ENCODE data around the gene EDAR. TPM values are rescaled to one million over a fixed set of nuclear protein-coding genes. Genes with fewer than 3 reads are reported as not detected.

Gene EDAR
- total RNA-seq, 1 experiment from 2014 or later = 0.15 TPM

DNA sequence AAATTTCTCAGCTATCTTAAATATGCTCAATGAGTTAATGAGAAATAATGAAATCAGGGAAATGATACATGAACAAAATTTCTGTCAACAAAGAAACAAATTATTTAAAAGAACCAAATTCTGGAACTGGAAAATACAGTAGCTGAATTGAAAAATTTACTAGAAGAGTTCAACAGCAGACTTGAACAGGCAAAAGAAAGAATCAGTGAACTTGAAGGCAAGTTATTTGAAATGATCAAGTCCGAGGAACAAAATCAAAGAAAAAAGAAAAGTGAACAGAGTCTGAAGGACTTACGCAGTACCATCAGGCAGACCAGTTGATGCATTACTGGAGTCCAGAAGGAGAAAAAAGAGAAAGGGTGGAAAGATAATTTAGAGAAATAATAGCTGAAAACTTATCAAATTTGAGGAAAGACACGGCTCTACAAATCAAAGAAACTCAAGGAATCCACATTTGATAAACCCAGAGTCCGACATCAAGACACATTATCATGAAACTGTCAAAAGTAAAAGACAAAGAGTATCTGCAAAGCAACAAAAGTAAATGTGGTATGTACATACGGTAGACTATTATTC, 118.9 kb downstream of the EDAR start:
- no peak overlapping the region for H3K9ac ChIP-seq (ENCODE audit: low read length)
- ATAC-seq (no peak), DNase-seq (ENCODE audit: low read depth, low spot score) (no peak)
- no peak overlapping the region for H2AFZ ChIP-seq (ENCODE audit: low read depth, low read length, poor library complexity, severe bottlenecking)
- H3K27me3 ChIP-seq (ENCODE audit: insufficient read depth, low read length) = no peaks in the 10 kb centered on the region
- ChIA-PET RAD21 (ENCODE audit: low non-redundant PET in 1 of 2, low total read pairs in 2 of 2, uncharacterized antibody in 2 of 2, unreplicated experiment in 2 of 2) (no interaction called here), CTCF (no interaction called here), POLR2A (no interaction called here)
- TF ChIP-seq RAD21 (IDR thresholded peaks at IDR 0.05; ENCODE audit: low read depth) = no peak
- TF ChIP-seq SP1 (IDR thresholded peaks at IDR 0.05; ENCODE audit: low read depth) = no peak
- TF ChIP-seq ELF1 (IDR thresholded peaks at IDR 0.05; ENCODE audit: borderline replicate concordance, low read depth) = no peak
- no peak for TF ChIP-seq POLR2A (IDR thresholded peaks at IDR 0.05; ENCODE audit: borderline replicate concordance, extremely low read depth, insufficient read depth, insufficient read length)
- TF ChIP-seq EZH2phosphoT487 (IDR thresholded peaks at IDR 0.05; ENCODE audit: borderline replicate concordance) = no peak
- TF ChIP-seq EZH2 (IDR thresholded peaks at IDR 0.05) = no peak
- no peak for TF ChIP-seq EGR1 (IDR thresholded peaks at IDR 0.05; ENCODE audit: low read depth)
- TF ChIP-seq SIN3A (IDR thresholded peaks at IDR 0.05; ENCODE audit: low read depth) = no peak
- TF ChIP-seq, protein P1, sequence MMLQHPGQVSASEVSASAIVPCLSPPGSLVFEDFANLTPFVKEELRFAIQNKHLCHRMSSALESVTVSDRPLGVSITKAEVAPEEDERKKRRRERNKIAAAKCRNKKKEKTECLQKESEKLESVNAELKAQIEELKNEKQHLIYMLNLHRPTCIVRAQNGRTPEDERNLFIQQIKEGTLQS (IDR thresholded peaks at IDR 0.05) = no peak
- TF ChIP-seq, protein P2, sequence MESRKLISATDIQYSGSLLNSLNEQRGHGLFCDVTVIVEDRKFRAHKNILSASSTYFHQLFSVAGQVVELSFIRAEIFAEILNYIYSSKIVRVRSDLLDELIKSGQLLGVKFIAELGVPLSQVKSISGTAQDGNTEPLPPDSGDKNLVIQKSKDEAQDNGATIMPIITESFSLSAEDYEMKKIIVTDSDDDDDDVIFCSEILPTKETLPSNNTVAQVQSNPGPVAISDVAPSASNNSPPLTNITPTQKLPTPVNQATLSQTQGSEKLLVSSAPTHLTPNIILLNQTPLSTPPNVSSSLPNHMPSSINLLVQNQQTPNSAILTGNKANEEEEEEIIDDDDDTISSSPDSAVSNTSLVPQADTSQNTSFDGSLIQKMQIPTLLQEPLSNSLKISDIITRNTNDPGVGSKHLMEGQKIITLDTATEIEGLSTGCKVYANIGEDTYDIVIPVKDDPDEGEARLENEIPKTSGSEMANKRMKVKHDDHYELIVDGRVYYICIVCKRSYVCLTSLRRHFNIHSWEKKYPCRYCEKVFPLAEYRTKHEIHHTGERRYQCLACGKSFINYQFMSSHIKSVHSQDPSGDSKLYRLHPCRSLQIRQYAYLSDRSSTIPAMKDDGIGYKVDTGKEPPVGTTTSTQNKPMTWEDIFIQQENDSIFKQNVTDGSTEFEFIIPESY (IDR thresholded peaks at IDR 0.05; ENCODE audit: extremely low read depth, insufficient replicate concordance, low read length) = no peak
- no peak for TF ChIP-seq ZNF274 (IDR thresholded peaks at IDR 0.05; ENCODE audit: low read depth, low read length)
- no peak for TF ChIP-seq SRF (IDR thresholded peaks at IDR 0.05; ENCODE audit: low read depth)
- no peak for TF ChIP-seq JUND (IDR thresholded peaks at IDR 0.05)
- TF ChIP-seq, protein P3, sequence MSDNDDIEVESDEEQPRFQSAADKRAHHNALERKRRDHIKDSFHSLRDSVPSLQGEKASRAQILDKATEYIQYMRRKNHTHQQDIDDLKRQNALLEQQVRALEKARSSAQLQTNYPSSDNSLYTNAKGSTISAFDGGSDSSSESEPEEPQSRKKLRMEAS (IDR thresholded peaks at IDR 0.05) = no peak
- H3K4me2 ChIP-seq (ENCODE audit: low read length) = no peak overlapping the region
- no peaks in the 10 kb centered on the region for H4K20me1 ChIP-seq (ENCODE audit: insufficient read depth)
- H3K9me3 ChIP-seq (ENCODE audit: control insufficient read depth in 1 of 2, insufficient read depth in 1 of 2, low read depth in 1 of 2, low read length in 2 of 2) = no peaks in the 10 kb centered on the region; a peak in 1 of 4 replicates
- intact Hi-C loops (cut with micrococcal nuclease) = no loop called here
- no peak overlapping the region for H3K4me3 ChIP-seq (replicated peaks in 1 of 2; ENCODE audit: low read depth in 1 of 2, low read length in 2 of 2)
- no TSS peak for BruUV-seq (replicated peaks)
- no peaks in the 10 kb centered on the region for H3K79me2 ChIP-seq (ENCODE audit: insufficient read depth, low read length)
- 0 out of 4 replicates have a peak, but pooled peaks cover 0 to 9% of the 10 kb centered on the region in 2 experiments for H3K36me3 ChIP-seq (ENCODE audit: control insufficient read depth in 1 of 2, insufficient read depth in 2 of 2, low read length in 2 of 2)
- no peaks in the 10 kb centered on the region for H3K9me2 ChIP-seq (ENCODE audit: insufficient read depth)
- no peak overlapping the region for H3K27ac ChIP-seq (ENCODE audit: low read depth, low read length)
- no peaks in the 10 kb centered on the region for H3K4me1 ChIP-seq (ENCODE audit: control insufficient read depth in 1 of 2, insufficient read depth in 2 of 2, low read length in 2 of 2)
